Measurements from ENCODE around the gene BAX. TPM values are rescaled to one million over a fixed set of nuclear protein-coding genes. Genes with fewer than 3 reads are reported as not detected.

BAX gene
- total and polyA plus RNA-seq, 9 of the 15 experiments (the other 6 are each of a cell fraction or from before 2014, with no cell fraction given): 3.2 to 95.4 (median 44.5) TPM

- peak; percentile 31; the same call in 1 of the 2 replicates for TF ChIP-seq ZBTB40 (IDR thresholded peaks at IDR 0.05)
- no peak for TF ChIP-seq ZBTB40 (CRISPR knock-in tag; IDR thresholded peaks at IDR 0.05)
- 0 out of 2 replicates have a peak, but pooled peaks have one; percentile 52 for TF ChIP-seq ADNP (tag; IDR thresholded peaks at IDR 0.05)
- peak; percentile 70; the same call in 1 of the 2 replicates for TF ChIP-seq SMARCA5 (IDR thresholded peaks at IDR 0.05)
- TF ChIP-seq ZNF121 (CRISPR knock-in tag; conservative IDR thresholded peaks at IDR 0.05): peak; percentile 95
- peak; percentile 21; the same call in 1 of the 2 replicates for TF ChIP-seq XRCC5 (IDR thresholded peaks at IDR 0.05; ENCODE audit: low read depth, low read length)
- TF ChIP-seq PREB (CRISPR knock-in tag; IDR thresholded peaks at IDR 0.05): no peak
- TF ChIP-seq ZBTB49 (CRISPR knock-in tag; IDR thresholded peaks at IDR 0.05; ENCODE audit: borderline replicate concordance): no peak
- peak; percentile 75 for TF ChIP-seq BRD9 (IDR thresholded peaks at IDR 0.05; ENCODE audit: low read depth, partially characterized antibody)
- TF ChIP-seq CBX8 (IDR thresholded peaks at IDR 0.05; ENCODE audit: borderline replicate concordance, extremely low read depth, low read depth, low read length, poor library complexity, severe bottlenecking): no peak
- TF ChIP-seq PHF21A (IDR thresholded peaks at IDR 0.05; ENCODE audit: borderline replicate concordance, low read depth): no peak
- TF ChIP-seq MBD2 (IDR thresholded peaks at IDR 0.05; ENCODE audit: borderline replicate concordance, low read depth): no peak
- no peak for TF ChIP-seq KHSRP (IDR thresholded peaks at IDR 0.05)
- TF ChIP-seq ZNF589 (CRISPR knock-in tag; IDR thresholded peaks at IDR 0.05; ENCODE audit: low read depth): no peak
Observed at GRCh38 chr19:48953990-48954594, 583 bp upstream of the BAX start (continued).
